Glomerular visceral epithelial cell (primary cell): ENCODE results near the gene MICALL1.

Source experiments
- DNase-seq: peaks from one replicate; pipeline ENCODE4 v3.0.0-alpha.2; 2016; ENCODE audit errors: extremely low spot score

The MICALL1 gene

GRCh38 chr22:37906364-37907008 lies 389 bp downstream of the MICALL1 start:
- no peak for DNase-seq

- DNase-seq = no peak
Measured at GRCh38 chr22:37907036-37907954, 1.2 kb downstream of the MICALL1 start.

GRCh38 chr22:37909766-37910165 lies 3.7 kb downstream of the MICALL1 start:
- no peak for DNase-seq

GRCh38 chr22:37910890-37911672 lies 5.0 kb downstream of the MICALL1 start:
- DNase-seq = no peak

- DNase-seq = no peak
Measured at GRCh38 chr22:37911697-37912096, 5.6 kb downstream of the MICALL1 start.

- no peak for DNase-seq
Measured at GRCh38 chr22:37912171-37912570, 6.1 kb downstream of the MICALL1 start.

- DNase-seq = no peak
Measured at GRCh38 chr22:37913233-37913721, 7.2 kb downstream of the MICALL1 start.

- DNase-seq = no peak
Measured at GRCh38 chr22:37916311-37916710, 10.2 kb downstream of the MICALL1 start.

- DNase-seq = no peak
Measured at GRCh38 chr22:37917874-37918548, 11.9 kb downstream of the MICALL1 start.

- no peak for DNase-seq
Measured at GRCh38 chr22:37918580-37919270, 12.6 kb downstream of the MICALL1 start.

- DNase-seq = no peak
Measured at GRCh38 chr22:37920126-37920525, 14.0 kb downstream of the MICALL1 start.

- no peak for DNase-seq
Measured at GRCh38 chr22:37922191-37922590, 16.1 kb downstream of the MICALL1 start.

GRCh38 chr22:37923927-37924326 lies 17.8 kb downstream of the MICALL1 start:
- DNase-seq = no peak

- DNase-seq = no peak
Measured at GRCh38 chr22:37924386-37925065, 18.4 kb downstream of the MICALL1 start.

GRCh38 chr22:37925330-37925729 lies 19.2 kb downstream of the MICALL1 start:
- DNase-seq = no peak

- DNase-seq = no peak
Measured at GRCh38 chr22:37925767-37926166, 19.7 kb downstream of the MICALL1 start.

GRCh38 chr22:37926358-37926757 lies 20.3 kb downstream of the MICALL1 start:
- no peak for DNase-seq

GRCh38 chr22:37926771-37927636 lies 20.9 kb downstream of the MICALL1 start:
- no peak for DNase-seq

GRCh38 chr22:37927637-37927936 lies 21.5 kb downstream of the MICALL1 start:
- DNase-seq = no peak

- no peak for DNase-seq
Measured at GRCh38 chr22:37929390-37929789, 23.3 kb downstream of the MICALL1 start.
